SK-N-MC (cell line): ENCODE measurements around the gene C1orf167.

Experiments used
- DNase-seq: peaks from one replicate; pipeline ENCODE4 v3.0.0-alpha.2; 2011; ENCODE audit warnings: low read depth, low spot score
- H3K27ac ChIP-seq: fragments of 200-600 bp; sonication (generic); 2 replicates; pipeline ENCODE4 v1.5.1; 2016; ENCODE audit warnings: mixed run types
- H3K36me3 ChIP-seq: fragments of 200-600 bp; sonication (generic); 2 replicates; pipeline ENCODE4 v1.6.1; 2017; ENCODE audit warnings: antibody characterized with exemption, low read length, mixed read lengths; ENCODE audit not compliant: insufficient read depth
- H3K4me3 ChIP-seq: fragments of 200-600 bp; sonication (generic); 2 replicates; pipeline ENCODE4 v1.5.1; 2016
- H3K9ac ChIP-seq: fragments of 200-600 bp; sonication (generic); 2 replicates; pipeline ENCODE4 v1.8.0; 2017; ENCODE audit warnings: mixed run types, mixed read lengths; ENCODE audit not compliant: insufficient read length
- H3K9me3 ChIP-seq: fragments of 200-600 bp; sonication (generic); 2 replicates; pipeline ENCODE4 v1.6.1; 2017; ENCODE audit warnings: low read depth, mild to moderate bottlenecking, antibody characterized with exemption, low read length, moderate library complexity, mixed read lengths
- EZH2 ChIP-seq: fragments of 200-600 bp; sonication (generic); IDR thresholded peaks from one replicate; pipeline ENCODE4 v1.6.1; 2017; ENCODE audit warnings: antibody characterized with exemption
- FOXP2 ChIP-seq: optimal IDR thresholded peaks from 2 replicates; pipeline ENCODE3; 2011; ENCODE audit warnings: mild to moderate bottlenecking, moderate library complexity; ENCODE audit not compliant: insufficient read depth; ENCODE audit errors: extremely low read length, control extremely low read depth
- POLR2AphosphoS5 ChIP-seq: IDR thresholded peaks from 2 replicates; pipeline ENCODE4 v1.6.1; 2012; ENCODE audit warnings: mild to moderate bottlenecking, low read depth, low read length, borderline replicate concordance

The C1orf167 gene

GRCh38 chr1:11825131-11825530 is 63.1 kb downstream of the C1orf167 start:
- Histone ChIP-seq H3K9me3 (no peaks in the 10 kb centered on the region), H3K36me3 (peaks cover 53% of the 10 kb centered on the region), H3K4me3 (no peak overlapping the region), H3K27ac (no peak overlapping the region), H3K9ac (no peak overlapping the region)
- DNase-seq = no peak
- TF ChIP-seq POLR2AphosphoS5 (no peak), FOXP2 (no peak), EZH2 (no peak)

GRCh38 chr1:11826946-11827345 is 65.0 kb downstream of the C1orf167 start:
- Histone ChIP-seq H3K9me3 (no peaks in the 10 kb centered on the region), H3K9ac (no peak overlapping the region), H3K27ac (no peak overlapping the region), H3K36me3 (peaks cover 65% of the 10 kb centered on the region), H3K4me3 (no peak overlapping the region)
- DNase-seq = no peak
- no peak for TF ChIP-seq FOXP2
- no peak for TF ChIP-seq POLR2AphosphoS5
- TF ChIP-seq EZH2 = no peak

GRCh38 chr1:11828511-11828910 is 66.5 kb downstream of the C1orf167 start:
- DNase-seq = no peak
- H3K9me3 ChIP-seq = no peaks in the 10 kb centered on the region
- no peak for TF ChIP-seq FOXP2
- no peak for TF ChIP-seq POLR2AphosphoS5
- no peak for TF ChIP-seq EZH2
- H3K4me3 ChIP-seq = no peak overlapping the region
- no peak overlapping the region for H3K9ac ChIP-seq
- H3K36me3 ChIP-seq = peaks cover 77% of the 10 kb centered on the region
- no peak overlapping the region for H3K27ac ChIP-seq

GRCh38 chr1:11831945-11832725 is 70.1 kb downstream of the C1orf167 start:
- Histone ChIP-seq H3K27ac (no peak overlapping the region), H3K36me3 (peaks cover 82% of the 10 kb centered on the region), H3K4me3 (no peak overlapping the region), H3K9me3 (no peaks in the 10 kb centered on the region), H3K9ac (no peak overlapping the region)
- no peak for TF ChIP-seq POLR2AphosphoS5
- no peak for TF ChIP-seq EZH2
- no peak for TF ChIP-seq FOXP2
- no peak for DNase-seq

- Histone ChIP-seq H3K27ac (no peak overlapping the region), H3K4me3 (no peak overlapping the region), H3K9me3 (no peaks in the 10 kb centered on the region), H3K9ac (no peak overlapping the region), H3K36me3 (peaks cover 82% of the 10 kb centered on the region)
- TF ChIP-seq FOXP2 (no peak), POLR2AphosphoS5 (no peak), EZH2 (no peak)
- no peak for DNase-seq
Observed at GRCh38 chr1:11833497-11833896, 71.5 kb downstream of the C1orf167 start.

GRCh38 chr1:11833900-11834299 is 71.9 kb downstream of the C1orf167 start:
- TF ChIP-seq FOXP2 (no peak), POLR2AphosphoS5 (no peak), EZH2 (no peak)
- Histone ChIP-seq H3K36me3 (peaks cover 81% of the 10 kb centered on the region), H3K9ac (no peak overlapping the region), H3K9me3 (no peaks in the 10 kb centered on the region), H3K27ac (no peak overlapping the region), H3K4me3 (no peak overlapping the region)
- DNase-seq = no peak

- H3K36me3 ChIP-seq = peaks cover 84% of the 10 kb centered on the region
- TF ChIP-seq POLR2AphosphoS5 (no peak), EZH2 (no peak), FOXP2 (no peak)
- H3K4me3 ChIP-seq = no peak overlapping the region
- no peak overlapping the region for H3K27ac ChIP-seq
- H3K9me3 ChIP-seq = no peaks in the 10 kb centered on the region
- H3K9ac ChIP-seq = no peak overlapping the region
- DNase-seq = no peak
Observed at GRCh38 chr1:11835441-11836225, 73.6 kb downstream of the C1orf167 start.

GRCh38 chr1:11836955-11837766 is 75.2 kb downstream of the C1orf167 start:
- DNase-seq = no peak
- Histone ChIP-seq H3K27ac (no peak overlapping the region), H3K4me3 (no peak overlapping the region), H3K9ac (no peak overlapping the region), H3K9me3 (no peaks in the 10 kb centered on the region), H3K36me3 (peaks cover 83% of the 10 kb centered on the region)
- no peak for TF ChIP-seq POLR2AphosphoS5
- no peak for TF ChIP-seq EZH2
- TF ChIP-seq FOXP2 = no peak
